Prostate gland (tissue), 2 donors: ENCODE measurements around the gene CRADD.

ENCODE experiments used
- POLR2A ChIP-seq: fragments of 450-650 bp; IDR thresholded peaks from one replicate; pipeline ENCODE4 v1.6.1; 2016; ENCODE audit warnings: antibody characterized with exemption, mild to moderate bottlenecking
- POLR2AphosphoS5 ChIP-seq: sonication (generic); formaldehyde crosslinking; IDR thresholded peaks from one replicate; pipeline ENCODE4 v1.6.1; 2017; ENCODE audit warnings: antibody characterized with exemption
- TF ChIP-seq, protein P1 (sequence below), 4 experiments: fragments of 200-600 bp in 2 of 4; fragments of 450-650 bp in 2 of 4; sonication (generic) in 2 of 4; IDR thresholded peaks; 1 replicate in 3 of 4; 2 replicates in 1 of 4; pipeline ENCODE4 v1.5.1; 2016 to 2019; ENCODE audit warnings: antibody characterized with exemption in 4 of 4, mild to moderate bottlenecking in 2 of 4, moderate library complexity in 2 of 4

- TF ChIP-seq POLR2AphosphoS5: no peak
- TF ChIP-seq, protein P1, sequence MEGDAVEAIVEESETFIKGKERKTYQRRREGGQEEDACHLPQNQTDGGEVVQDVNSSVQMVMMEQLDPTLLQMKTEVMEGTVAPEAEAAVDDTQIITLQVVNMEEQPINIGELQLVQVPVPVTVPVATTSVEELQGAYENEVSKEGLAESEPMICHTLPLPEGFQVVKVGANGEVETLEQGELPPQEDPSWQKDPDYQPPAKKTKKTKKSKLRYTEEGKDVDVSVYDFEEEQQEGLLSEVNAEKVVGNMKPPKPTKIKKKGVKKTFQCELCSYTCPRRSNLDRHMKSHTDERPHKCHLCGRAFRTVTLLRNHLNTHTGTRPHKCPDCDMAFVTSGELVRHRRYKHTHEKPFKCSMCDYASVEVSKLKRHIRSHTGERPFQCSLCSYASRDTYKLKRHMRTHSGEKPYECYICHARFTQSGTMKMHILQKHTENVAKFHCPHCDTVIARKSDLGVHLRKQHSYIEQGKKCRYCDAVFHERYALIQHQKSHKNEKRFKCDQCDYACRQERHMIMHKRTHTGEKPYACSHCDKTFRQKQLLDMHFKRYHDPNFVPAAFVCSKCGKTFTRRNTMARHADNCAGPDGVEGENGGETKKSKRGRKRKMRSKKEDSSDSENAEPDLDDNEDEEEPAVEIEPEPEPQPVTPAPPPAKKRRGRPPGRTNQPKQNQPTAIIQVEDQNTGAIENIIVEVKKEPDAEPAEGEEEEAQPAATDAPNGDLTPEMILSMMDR (IDR thresholded peaks at IDR 0.05): no peak
- no peak for TF ChIP-seq POLR2A
Measured at GRCh38 chr12:93937812-93938211, 260.6 kb downstream of the CRADD start.
